Activated CD8-positive, alpha-beta memory T cell treated with anti-CD3 and anti-CD28 coated beads for 36 hours (primary cell): ENCODE measurements around the gene KBTBD7. TPM values are rescaled to one million over a fixed set of nuclear protein-coding genes. Genes with fewer than 3 reads are reported as not detected.

Experiments used
- CTCF ChIA-PET: fragments of 350-600 bp; sonication (Branson Sonifier 250); formaldehyde crosslinking; loops from one replicate; lab custom pipeline; 2021; ENCODE audit warnings: antibody characterized with exemption; lab: Charles Lee
- POLR2A ChIA-PET: fragments of 350-600 bp; sonication (Branson Sonifier 250); formaldehyde crosslinking; loops from one replicate; lab custom pipeline; 2021; ENCODE audit warnings: antibody characterized with exemption; lab: Charles Lee
- total RNA-seq, 2 experiments: library from RNA; stranded (reverse); gene quantifications; one replicate each; pipeline ENCODE4 v1.2.3, GENCODE V29; 2021

Gene KBTBD7
- 1 to 10 TPM; 2.7 to 2.9 TPM for total RNA-seq

GRCh38 chr13:41193919-41194824 is at the start of gene KBTBD7:
Gene KBTBD7, minus strand, starts transcription at chr13:41194569. Its CDS starts 312 bp downstream, at chr13:41194257.
- ChIA-PET CTCF (interaction anchor here (1.0 kb wide), 1 partner anchor 133 kb away, joined by 3 read pairs; the partner anchor contains the start of gene WBP4), POLR2A (interaction anchor here (1.1 kb wide), 1 partner anchor 61 kb away, joined by 5 read pairs; the partner anchor contains the start of gene KBTBD6)

GRCh38 chr13:41241626-41242025 is 47.3 kb upstream of the KBTBD7 start:
- ChIA-PET CTCF (no interaction called here), POLR2A (no interaction called here)

GRCh38 chr13:41236369-41236768 is 42.0 kb upstream of the KBTBD7 start:
- ChIA-PET CTCF (no interaction called here), POLR2A (interaction anchor here (0.7 kb wide), 1 partner anchor 149 kb away, joined by 3 read pairs; no protein-coding TSS in a partner anchor)

GRCh38 chr13:41232578-41233480 is 38.5 kb upstream of the KBTBD7 start:
- CTCF ChIA-PET: no interaction called here
- POLR2A ChIA-PET: interaction anchor here (0.5 kb wide), 1 partner anchor 167 kb away, joined by 6 read pairs; no protein-coding TSS in a partner anchor

GRCh38 chr13:41231786-41232185 is 37.4 kb upstream of the KBTBD7 start:
- ChIA-PET POLR2A (no interaction called here), CTCF (no interaction called here)

- POLR2A ChIA-PET: no interaction called here
- CTCF ChIA-PET: no interaction called here
These were observed 36.8 kb upstream of the KBTBD7 start for GRCh38 chr13:41231025-41231677.

- ChIA-PET POLR2A (no interaction called here), CTCF (no interaction called here)
These were observed 35.0 kb upstream of the KBTBD7 start for GRCh38 chr13:41229356-41229755.

GRCh38 chr13:41224113-41225110 is 30.0 kb upstream of the KBTBD7 start:
- CTCF ChIA-PET: no interaction called here

GRCh38 chr13:41222259-41222852 is 28.0 kb upstream of the KBTBD7 start:
- ChIA-PET CTCF (interaction anchor here (0.5 to 0.8 kb wide), 3 partner anchors 38 to 266 kb away, joined by 3 read pairs; no protein-coding TSS in a partner anchor), POLR2A (no interaction called here)

More at GRCh38 chr13:41224113-41225110, 30.0 kb upstream of the KBTBD7 start:
- POLR2A ChIA-PET: no interaction called here

GRCh38 chr13:41220401-41220800 is 26.0 kb upstream of the KBTBD7 start:
- POLR2A ChIA-PET: no interaction called here
- CTCF ChIA-PET: interaction anchor here (1.1 kb wide), 1 partner anchor 24 kb away, joined by 3 read pairs; no protein-coding TSS in a partner anchor

- POLR2A ChIA-PET: no interaction called here
- CTCF ChIA-PET: no interaction called here
These were observed 21.8 kb upstream of the KBTBD7 start for GRCh38 chr13:41216160-41216559.

- ChIA-PET POLR2A (no interaction called here), CTCF (no interaction called here)
These were observed 19.6 kb upstream of the KBTBD7 start for GRCh38 chr13:41213919-41214318.

- POLR2A ChIA-PET: no interaction called here
These were observed 18.9 kb upstream of the KBTBD7 start for GRCh38 chr13:41213316-41213715.

GRCh38 chr13:41212881-41213280 is 18.5 kb upstream of the KBTBD7 start:
- ChIA-PET POLR2A (no interaction called here), CTCF (no interaction called here)

More at GRCh38 chr13:41213316-41213715, 18.9 kb upstream of the KBTBD7 start:
- CTCF ChIA-PET: no interaction called here

GRCh38 chr13:41211062-41211461 is 16.7 kb upstream of the KBTBD7 start:
- CTCF ChIA-PET: no interaction called here
- POLR2A ChIA-PET: no interaction called here

- POLR2A ChIA-PET: no interaction called here
These were observed 12.1 kb upstream of the KBTBD7 start for GRCh38 chr13:41206467-41206866.

GRCh38 chr13:41203810-41204209 is 9.4 kb upstream of the KBTBD7 start:
- POLR2A ChIA-PET: no interaction called here
- CTCF ChIA-PET: no interaction called here

More at GRCh38 chr13:41206467-41206866, 12.1 kb upstream of the KBTBD7 start:
- CTCF ChIA-PET: no interaction called here

GRCh38 chr13:41200126-41200525 is 5.8 kb upstream of the KBTBD7 start:
- ChIA-PET POLR2A (no interaction called here), CTCF (no interaction called here)
